ENCODE results near the gene TXK. TPM values are rescaled to one million over a fixed set of nuclear protein-coding genes. Genes with fewer than 3 reads are reported as not detected.

The TXK gene
- total RNA-seq, 1 experiment from 2014 or later = 2.5 TPM

GRCh38 chr4:48027653-48028052 is 106.4 kb downstream of the TXK start:
- no peak for DNase-seq (ENCODE audit: extremely low read depth, low read depth)

GRCh38 chr4:48025005-48025404 is 109.0 kb downstream of the TXK start:
- no peak for DNase-seq (ENCODE audit: extremely low read depth, low read depth)

GRCh38 chr4:48024522-48024921 is 109.5 kb downstream of the TXK start:
- no peak for DNase-seq (ENCODE audit: extremely low read depth, low read depth)

GRCh38 chr4:48022192-48022799 is 111.8 kb downstream of the TXK start:
- DNase-seq (ENCODE audit: extremely low read depth, low read depth) = no peak

GRCh38 chr4:48021100-48021499 is 113.0 kb downstream of the TXK start:
- DNase-seq (ENCODE audit: extremely low read depth, low read depth) = no peak

GRCh38 chr4:48018112-48018511 is 115.9 kb downstream of the TXK start:
- no peak for DNase-seq (ENCODE audit: extremely low read depth, low read depth)

GRCh38 chr4:48017108-48017571 is 116.9 kb downstream of the TXK start:
- DNase-seq (ENCODE audit: extremely low read depth, low read depth) = peak; percentile 13

Small RNAs within 50 kb of the gene (small RNA-seq; reads per million reads assigned to genes)
- gene RF00019 (0 reads per million in 2 experiments), gene RF00026 (0 reads per million in 2 experiments), gene RNU6-838P (0 reads per million in 2 experiments)

Other genes starting within 250 kb of the TXK start
- gene NFXL1, start 219.7 kb downstream of the TXK start, total RNA-seq (2014; rRNA removed; shearing (Covaris generic)) = 9.2 and 14.3 TPM in 2 replicates
- 0.25 and 0.43 TPM in 2 replicates for gene CNGA1, start 117.6 kb downstream of the TXK start, total RNA-seq (2014; rRNA removed; shearing (Covaris generic))
- gene NIPAL1, start 117.5 kb downstream of the TXK start, total RNA-seq (2014; rRNA removed; shearing (Covaris generic)) = 2.0 and 3.0 TPM in 2 replicates
- gene TEC, start 135.6 kb upstream of the TXK start, total RNA-seq (2014; rRNA removed; shearing (Covaris generic)) = 2.7 and 2.9 TPM in 2 replicates
- gene SLAIN2, start 207.3 kb upstream of the TXK start, total RNA-seq (2014; rRNA removed; shearing (Covaris generic)) = 33.2 and 35.8 TPM in 2 replicates

All from NCI-H460 (cell line).